Activated T-helper 2 cell treated with anti-CD3 and anti-CD28 coated beads, Interferon-gamma antibody, Interleukin-2, Interleukin-4, amounts not matched to agents 10 μg/mL and 5 μg/mL and 100 μg/mL, durations not matched to agents 14 hours and 24 hours and 36 hours (primary cell): ENCODE results near the gene C19orf44. TPM values are rescaled to one million over a fixed set of nuclear protein-coding genes. Genes with fewer than 3 reads are reported as not detected.
"Not testable (repeated sequence)": the region's sequence is repeated elsewhere in the genome, so short reads cannot be mapped to it uniquely, and the experiment has no call there.

Experiments used
- DNase-seq: peaks from one replicate; pipeline ENCODE4 v3.0.0; 2021; ENCODE audit warnings: low spot score
- H3K27ac Mint-ChIP-seq: one replicate; pipeline ENCODE4 v1.8.0; 2021; ENCODE audit warnings: mixed read lengths
- H3K27me3 Mint-ChIP-seq: one replicate; pipeline ENCODE4 v1.8.0; 2021; ENCODE audit warnings: low read depth, mixed read lengths
- H3K36me3 Mint-ChIP-seq: one replicate; pipeline ENCODE4 v1.8.0; 2021; ENCODE audit warnings: low read depth, mixed read lengths
- H3K4me1 Mint-ChIP-seq: one replicate; pipeline ENCODE4 v1.8.0; 2021; ENCODE audit warnings: low read depth, mixed read lengths
- H3K4me3 Mint-ChIP-seq: one replicate; pipeline ENCODE4 v1.8.0; 2021; ENCODE audit warnings: low read depth, mild to moderate bottlenecking, moderate library complexity, mixed read lengths
- H3K9me3 Mint-ChIP-seq: one replicate; pipeline ENCODE4 v1.8.0; 2021; ENCODE audit warnings: mixed read lengths
- intact Hi-C: fragments of 100-400 bp; cut with micrococcal nuclease; formaldehyde crosslinking; loops from one replicate; pipeline ENCODE4 v1.15.1; 2023
- total RNA-seq: library from RNA; stranded (reverse); gene quantifications from 2 replicates; pipeline ENCODE4 v1.2.3, GENCODE V29; 2022

Gene C19orf44
- total RNA-seq, 1 donor from 2014 or later: 3.8 TPM

- no peak for DNase-seq
- Mint-ChIP-seq H3K27ac (no peak overlapping the region), H3K27me3 (no peaks in the 10 kb centered on the region), H3K4me3 (no peak overlapping the region), H3K9me3 (no peaks in the 10 kb centered on the region), H3K36me3 (peaks cover 76% of the 10 kb centered on the region), H3K4me1 (peaks cover 15% of the 10 kb centered on the region)
- intact Hi-C loops: no loop called here
Measured at GRCh38 chr19:16537111-16537510, 40.9 kb downstream of the C19orf44 start.

DNA sequence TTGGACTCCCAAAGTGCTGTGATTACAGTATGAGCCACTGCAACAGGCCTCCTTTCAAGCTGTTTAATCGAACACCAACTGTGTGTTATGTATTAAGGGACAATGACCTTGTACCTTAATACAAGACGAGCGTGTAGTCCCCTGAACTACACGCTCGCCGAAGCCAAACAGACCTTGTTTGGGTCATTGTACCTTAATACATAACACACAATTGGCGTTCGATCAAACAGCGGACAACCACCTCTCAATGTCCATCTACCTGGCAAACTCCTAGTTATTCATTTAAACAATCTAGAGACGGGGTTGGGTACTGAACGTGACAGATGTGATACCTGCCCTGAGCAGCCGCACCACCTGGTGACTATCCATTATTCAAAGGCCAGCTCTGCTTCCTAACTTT lies 44.8 kb downstream of the C19orf44 start:
- DNase-seq: no peak
- Mint-ChIP-seq H3K4me1 (peaks cover 28% of the 10 kb centered on the region), H3K27me3 (no peaks in the 10 kb centered on the region), H3K9me3 (no peaks in the 10 kb centered on the region), H3K4me3 (peak overlapping the region; percentile 99), H3K27ac (no peak overlapping the region), H3K36me3 (peaks cover 65% of the 10 kb centered on the region)
- intact Hi-C loops: no loop called here

DNA sequence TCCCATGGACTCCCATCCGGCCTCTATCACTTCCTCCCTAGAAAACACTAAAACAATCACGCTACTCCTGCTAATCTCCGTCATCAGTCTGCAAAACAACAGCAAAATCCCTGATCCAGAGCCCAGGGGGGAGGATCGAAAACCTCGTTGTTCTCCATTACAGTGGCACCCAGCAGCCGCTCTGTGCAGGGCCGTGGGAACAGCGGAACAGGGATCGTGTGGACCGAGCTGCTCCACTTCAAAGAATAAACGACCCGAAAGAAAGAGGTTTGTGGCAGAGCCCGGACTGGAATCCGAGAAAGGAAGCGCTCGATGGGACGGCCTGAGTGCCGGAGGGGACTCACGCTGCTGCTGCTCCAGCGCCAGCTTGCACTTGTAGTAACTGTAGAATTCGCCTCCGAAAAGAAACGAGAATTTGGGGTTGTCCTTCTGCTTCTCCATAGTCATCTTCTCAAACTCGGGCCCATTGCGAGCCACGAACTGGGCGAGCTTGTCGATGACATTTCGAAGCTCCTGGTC lies 45.4 kb downstream of the C19orf44 start:
- H3K4me1 Mint-ChIP-seq: peaks cover 28% of the 10 kb centered on the region
- peak overlapping the region; percentile 46 for H3K27ac Mint-ChIP-seq
- intact Hi-C loops: loop anchor here (1.0 to 2.0 kb wide), 5 partner anchors 25 to 87 kb away; partner anchors contain the start of genes C19orf44, CALR3, MED26 and SLC35E1
- no peaks in the 10 kb centered on the region for H3K27me3 Mint-ChIP-seq
- H3K4me3 Mint-ChIP-seq: peak overlapping the region; percentile 99
- H3K36me3 Mint-ChIP-seq: peaks cover 58% of the 10 kb centered on the region
- no peak for DNase-seq
- H3K9me3 Mint-ChIP-seq: no peaks in the 10 kb centered on the region

GRCh38 chr19:16542045-16542909 lies 46.1 kb downstream of the C19orf44 start, which contains the start of gene CHERP:
CHERP (minus strand) TSS chr19:16542437; CDS start chr19:16542378, 59 bp downstream.
- Mint-ChIP-seq H3K27me3 (no peaks in the 10 kb centered on the region), H3K36me3 (peaks cover 52% of the 10 kb centered on the region), H3K27ac (peak within 1 kb of the TSS; percentile 95), H3K4me3 (peak within 1 kb of the TSS; percentile 99), H3K4me1 (peaks cover 28% of the 10 kb centered on the region), H3K9me3 (no peaks in the 10 kb centered on the region)
- intact Hi-C loops: loop anchor here (1.0 to 2.0 kb wide), 5 partner anchors 25 to 86 kb away; partner anchors contain the start of genes C19orf44, CALR3, MED26 and SLC35E1
- DNase-seq: peak; percentile 93

GRCh38 chr19:16542910-16543472 lies 46.8 kb downstream of the C19orf44 start:
- Mint-ChIP-seq H3K4me3 (peak overlapping the region; percentile 99), H3K4me1 (peaks cover 32% of the 10 kb centered on the region), H3K36me3 (peaks cover 46% of the 10 kb centered on the region), H3K9me3 (no peaks in the 10 kb centered on the region), H3K27ac (peak overlapping the region; percentile 95), H3K27me3 (no peaks in the 10 kb centered on the region)
- intact Hi-C loops: loop anchor here (1.0 to 2.0 kb wide), 5 partner anchors 24 to 85 kb away; partner anchors contain the start of genes C19orf44, CALR3, MED26 and SLC35E1
- no peak for DNase-seq

DNA sequence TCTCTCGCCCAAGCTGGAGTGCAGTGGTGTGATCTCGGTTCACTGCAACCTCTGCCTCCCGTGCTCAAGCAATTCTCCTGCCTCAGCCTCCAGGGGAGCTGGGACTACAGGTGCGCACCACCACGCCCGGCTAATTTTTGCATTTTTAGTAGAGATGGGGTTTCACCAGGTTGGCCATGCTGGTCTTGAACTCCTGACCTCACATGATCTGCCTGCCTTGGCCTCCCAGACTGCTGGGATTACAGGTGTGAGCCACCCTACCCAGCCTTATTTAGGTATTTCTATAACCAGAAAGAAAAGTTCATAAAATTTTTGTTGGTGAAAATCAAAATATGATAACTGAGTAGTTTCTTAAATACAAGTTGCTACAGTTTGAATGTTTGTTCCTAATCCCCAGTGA lies 47.5 kb downstream of the C19orf44 start:
- intact Hi-C loops: loop anchor here (2.0 kb wide), 2 partner anchors 23 to 47 kb away; partner anchors contain the start of genes C19orf44 and CALR3
- not testable (repeated sequence) for DNase-seq, H3K27me3 Mint-ChIP-seq, H3K9me3 Mint-ChIP-seq
- peaks cover 41% of the 10 kb centered on the region for H3K36me3 Mint-ChIP-seq
- H3K4me3 Mint-ChIP-seq: peak overlapping the region; percentile 99
- H3K27ac Mint-ChIP-seq: peak overlapping the region; percentile 95
- H3K4me1 Mint-ChIP-seq: peaks cover 29% of the 10 kb centered on the region

DNA sequence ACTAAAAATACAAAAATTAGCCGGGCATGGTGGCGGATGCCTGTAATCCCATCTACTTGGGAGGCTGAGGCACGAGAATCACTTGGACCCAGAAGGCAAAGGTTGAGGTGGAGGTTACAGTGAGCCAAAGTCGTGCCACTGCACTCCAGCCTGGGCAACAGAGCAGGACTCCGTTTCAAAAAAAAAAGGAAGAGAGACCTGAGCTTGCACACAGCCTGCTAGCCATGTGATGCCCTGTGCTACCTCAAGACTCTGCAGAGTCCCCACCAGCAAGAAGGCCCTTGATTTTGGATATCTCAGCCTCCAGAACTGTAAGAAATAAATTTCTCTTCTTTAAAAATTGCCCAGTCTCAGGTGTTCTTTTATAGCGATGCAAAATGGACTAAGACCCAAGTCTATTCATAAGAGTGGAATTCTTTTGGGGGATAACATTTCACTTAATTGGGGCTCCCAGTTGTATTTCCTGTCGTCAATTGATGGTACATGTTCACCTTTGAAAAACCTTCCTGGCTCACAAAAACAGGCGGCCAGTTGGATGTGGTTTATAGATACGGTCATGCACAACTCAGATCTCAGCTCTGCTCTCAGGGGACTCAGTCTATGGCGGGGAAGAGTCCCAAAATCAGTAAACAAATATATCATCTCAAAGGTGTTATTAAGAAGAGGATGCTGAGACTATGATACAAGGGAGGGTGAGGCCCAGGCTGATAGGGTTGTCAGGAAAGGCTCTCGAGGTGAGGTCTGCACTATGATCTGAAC lies 48.5 kb downstream of the C19orf44 start:
- Mint-ChIP-seq H3K4me3 (peak overlapping the region; percentile 38), H3K27me3 (no peaks in the 10 kb centered on the region), H3K4me1 (peaks cover 27% of the 10 kb centered on the region), H3K36me3 (peaks cover 33% of the 10 kb centered on the region), H3K9me3 (no peaks in the 10 kb centered on the region), H3K27ac (peak overlapping the region; percentile 61)
- intact Hi-C loops: no loop called here
- no peak for DNase-seq

DNA sequence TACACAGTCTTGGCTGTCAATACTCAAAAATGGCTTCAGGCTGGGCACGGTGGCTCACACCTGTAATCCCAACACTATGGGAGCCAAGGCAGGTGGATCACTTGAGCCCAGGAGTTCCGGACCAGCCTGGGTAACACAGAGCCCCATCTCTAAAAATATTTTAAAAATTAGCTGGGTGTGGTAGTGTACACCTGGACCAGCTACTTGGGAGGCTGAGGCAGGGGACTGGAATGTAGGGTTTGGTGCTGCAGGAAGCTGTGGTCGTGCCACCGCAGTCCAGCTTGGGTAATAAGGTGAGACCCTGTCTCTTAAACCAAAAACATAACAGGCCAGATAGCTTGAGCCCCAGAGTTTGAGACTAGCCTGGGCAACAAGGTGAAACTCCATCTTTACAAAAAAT lies 52.8 kb downstream of the C19orf44 start:
- Mint-ChIP-seq H3K36me3 (peaks cover 40% of the 10 kb centered on the region), H3K9me3 (no peaks in the 10 kb centered on the region), H3K4me3 (no peak overlapping the region), H3K27me3 (no peaks in the 10 kb centered on the region), H3K27ac (no peak overlapping the region), H3K4me1 (peaks cover 17% of the 10 kb centered on the region)
- DNase-seq: no peak
- intact Hi-C loops: no loop called here

GRCh38 chr19:16551902-16552301 lies 55.7 kb downstream of the C19orf44 start:
- DNase-seq, intact Hi-C loops, H3K4me3 Mint-ChIP-seq, H3K9me3 Mint-ChIP-seq, H3K27ac Mint-ChIP-seq, H3K27me3 Mint-ChIP-seq: not testable (repeated sequence)
- peaks cover 11% of the 10 kb centered on the region for H3K4me1 Mint-ChIP-seq
- peaks cover 58% of the 10 kb centered on the region for H3K36me3 Mint-ChIP-seq

GRCh38 chr19:16554776-16555175 lies 58.6 kb downstream of the C19orf44 start:
- Mint-ChIP-seq H3K4me1 (peaks cover 5% of the 10 kb centered on the region), H3K9me3 (no peaks in the 10 kb centered on the region), H3K27me3 (no peaks in the 10 kb centered on the region), H3K36me3 (peaks cover 71% of the 10 kb centered on the region), H3K4me3 (no peak overlapping the region), H3K27ac (no peak overlapping the region)
- intact Hi-C loops: no loop called here
- no peak for DNase-seq

DNA sequence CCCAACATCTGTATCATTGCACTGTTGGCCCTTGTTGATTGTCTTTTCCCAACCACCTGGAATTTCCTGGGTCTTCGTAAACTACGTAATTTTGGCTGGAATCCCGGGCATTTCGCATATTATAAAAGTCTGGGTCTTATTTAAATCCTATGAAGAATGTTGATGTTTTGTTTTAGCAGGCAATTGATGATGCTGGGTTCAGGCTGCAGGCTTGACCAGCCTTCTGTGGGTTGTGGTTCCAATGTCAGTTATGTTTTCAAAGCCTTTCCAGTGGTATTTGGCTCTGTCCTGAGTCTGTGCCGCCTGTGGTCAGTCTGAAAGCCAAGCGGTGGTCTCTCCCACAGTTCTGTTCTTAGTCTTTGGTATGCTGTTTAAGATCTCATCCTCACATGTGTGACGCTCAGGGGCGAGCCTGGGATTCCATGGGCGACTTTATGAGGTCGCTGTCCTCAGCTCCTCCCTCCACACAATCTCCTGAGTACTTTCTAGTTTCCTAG lies 63.6 kb downstream of the C19orf44 start:
- Mint-ChIP-seq H3K4me1 (peaks cover 6% of the 10 kb centered on the region), H3K27me3 (no peaks in the 10 kb centered on the region), H3K27ac (peak overlapping the region; percentile 1), H3K36me3 (peaks cover 76% of the 10 kb centered on the region), H3K4me3 (no peak overlapping the region), H3K9me3 (no peaks in the 10 kb centered on the region)
- intact Hi-C loops: loop anchor here (10.0 kb wide), 1 partner anchor 475 kb away; no protein-coding TSS in a partner anchor
- DNase-seq: no peak

DNA sequence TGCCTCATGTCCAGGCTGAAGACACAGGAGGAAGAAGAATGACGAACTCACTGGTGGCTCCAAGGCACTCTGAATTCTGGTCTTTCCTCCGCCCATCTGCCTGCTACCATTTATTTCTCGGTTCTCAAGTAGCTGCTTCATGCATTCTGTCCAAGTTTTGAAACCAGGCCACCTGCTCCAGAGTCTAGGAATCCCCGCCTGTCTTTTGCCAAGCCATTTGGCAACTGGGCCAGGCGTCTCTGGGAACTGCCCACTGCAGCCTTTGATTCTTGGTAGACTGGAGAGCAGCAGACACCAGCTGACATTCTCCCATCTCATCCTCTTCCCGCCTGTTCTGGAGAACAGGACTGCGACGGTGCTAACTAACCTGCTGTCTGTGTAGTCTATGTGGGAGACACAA lies 65.2 kb downstream of the C19orf44 start:
- intact Hi-C loops: loop anchor here (10.0 kb wide), 1 partner anchor 477 kb away; no protein-coding TSS in a partner anchor
- no peak overlapping the region for H3K4me3 Mint-ChIP-seq
- H3K27me3 Mint-ChIP-seq: no peaks in the 10 kb centered on the region
- peaks cover 70% of the 10 kb centered on the region for H3K36me3 Mint-ChIP-seq
- DNase-seq: no peak
- H3K9me3 Mint-ChIP-seq: peaks cover 2% of the 10 kb centered on the region
- no peak overlapping the region for H3K27ac Mint-ChIP-seq
- peaks cover 11% of the 10 kb centered on the region for H3K4me1 Mint-ChIP-seq
